Ishikawa (cell line): ENCODE data around the gene MYO15B.

ENCODE experiments used
- CEBPB ChIP-seq: IDR thresholded peaks from 2 replicates; pipeline ENCODE4 v1.6.1; 2012
- TAF1 ChIP-seq: IDR thresholded peaks from 2 replicates; pipeline ENCODE4 v1.6.1; 2012; ENCODE audit warnings: low read depth, mild to moderate bottlenecking
- TCF12 ChIP-seq: IDR thresholded peaks from 2 replicates; pipeline ENCODE4 v1.6.1; 2012; ENCODE audit warnings: low read depth
- TEAD4 ChIP-seq: IDR thresholded peaks from 2 replicates; pipeline ENCODE4 v1.6.1; 2012
- YY1 ChIP-seq: IDR thresholded peaks from 2 replicates; pipeline ENCODE4 v1.6.1; 2012; ENCODE audit warnings: low read depth
- TF ChIP-seq, protein P1 (sequence below): IDR thresholded peaks from 2 replicates; pipeline ENCODE4 v1.6.1; 2012; ENCODE audit warnings: low read depth, mild to moderate bottlenecking

DNA sequence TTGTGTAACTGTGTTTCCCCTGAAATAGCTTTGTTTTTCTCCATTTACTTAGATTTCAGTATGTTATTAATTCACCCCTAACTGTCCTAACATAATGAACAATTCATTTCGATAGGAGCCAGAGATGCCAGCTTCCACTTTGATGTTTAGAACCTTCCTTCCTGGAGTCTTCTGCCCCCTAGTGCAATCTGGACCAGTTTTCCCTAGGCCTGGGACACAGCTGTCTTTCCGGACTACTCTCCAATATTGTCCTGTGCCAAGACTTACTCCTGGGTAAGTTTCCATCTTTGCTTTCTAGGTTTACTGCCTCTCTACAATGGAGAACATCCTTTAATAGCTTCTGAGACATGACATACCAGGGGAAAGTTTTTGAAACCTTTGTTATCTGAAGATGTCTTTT lies 66.6 kb downstream of the MYO15B start:
- TF ChIP-seq, protein P1, sequence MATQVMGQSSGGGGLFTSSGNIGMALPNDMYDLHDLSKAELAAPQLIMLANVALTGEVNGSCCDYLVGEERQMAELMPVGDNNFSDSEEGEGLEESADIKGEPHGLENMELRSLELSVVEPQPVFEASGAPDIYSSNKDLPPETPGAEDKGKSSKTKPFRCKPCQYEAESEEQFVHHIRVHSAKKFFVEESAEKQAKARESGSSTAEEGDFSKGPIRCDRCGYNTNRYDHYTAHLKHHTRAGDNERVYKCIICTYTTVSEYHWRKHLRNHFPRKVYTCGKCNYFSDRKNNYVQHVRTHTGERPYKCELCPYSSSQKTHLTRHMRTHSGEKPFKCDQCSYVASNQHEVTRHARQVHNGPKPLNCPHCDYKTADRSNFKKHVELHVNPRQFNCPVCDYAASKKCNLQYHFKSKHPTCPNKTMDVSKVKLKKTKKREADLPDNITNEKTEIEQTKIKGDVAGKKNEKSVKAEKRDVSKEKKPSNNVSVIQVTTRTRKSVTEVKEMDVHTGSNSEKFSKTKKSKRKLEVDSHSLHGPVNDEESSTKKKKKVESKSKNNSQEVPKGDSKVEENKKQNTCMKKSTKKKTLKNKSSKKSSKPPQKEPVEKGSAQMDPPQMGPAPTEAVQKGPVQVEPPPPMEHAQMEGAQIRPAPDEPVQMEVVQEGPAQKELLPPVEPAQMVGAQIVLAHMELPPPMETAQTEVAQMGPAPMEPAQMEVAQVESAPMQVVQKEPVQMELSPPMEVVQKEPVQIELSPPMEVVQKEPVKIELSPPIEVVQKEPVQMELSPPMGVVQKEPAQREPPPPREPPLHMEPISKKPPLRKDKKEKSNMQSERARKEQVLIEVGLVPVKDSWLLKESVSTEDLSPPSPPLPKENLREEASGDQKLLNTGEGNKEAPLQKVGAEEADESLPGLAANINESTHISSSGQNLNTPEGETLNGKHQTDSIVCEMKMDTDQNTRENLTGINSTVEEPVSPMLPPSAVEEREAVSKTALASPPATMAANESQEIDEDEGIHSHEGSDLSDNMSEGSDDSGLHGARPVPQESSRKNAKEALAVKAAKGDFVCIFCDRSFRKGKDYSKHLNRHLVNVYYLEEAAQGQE, result no peak
- no peak for TF ChIP-seq TCF12
- no peak for TF ChIP-seq TAF1
- no peak for TF ChIP-seq YY1
- no peak for TF ChIP-seq CEBPB
- no peak for TF ChIP-seq TEAD4
